Measurements from ENCODE around the gene TCFL5.

DNA sequence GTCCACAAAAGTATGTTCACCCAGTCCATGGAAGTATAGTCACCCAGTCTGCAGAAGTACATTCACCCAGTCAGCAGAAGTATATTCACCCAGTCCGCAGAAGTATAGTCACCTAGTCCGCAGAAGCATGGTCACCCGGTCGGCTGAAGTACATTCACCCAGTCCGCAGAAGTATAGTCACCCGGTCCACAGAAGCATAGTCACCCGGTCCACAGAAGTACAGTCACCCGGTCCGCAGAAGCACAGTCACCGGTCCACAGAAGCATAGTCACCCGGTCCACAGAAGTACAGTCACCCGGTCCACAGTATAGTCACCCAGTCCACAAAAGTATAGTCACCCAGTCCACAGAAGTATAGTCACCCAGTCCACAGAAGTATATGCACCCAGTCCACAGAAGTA, 8.8 kb downstream of the TCFL5 start:
- TF ChIP-seq GATA1 (IDR thresholded peaks at IDR 0.05; ENCODE audit: low read depth, low read length) (no peak), POLR2A (IDR thresholded peaks at IDR 0.05; ENCODE audit: low read length) (no peak)

All from erythroblast (primary cell).